Panc1 (cell line): ENCODE data around the gene SLC41A3. TPM values are rescaled to one million over a fixed set of nuclear protein-coding genes. Genes with fewer than 3 reads are reported as not detected.

ENCODE experiments used
- ATAC-seq: fragments of 200-7000 bp; cut with Tn5 transposase; 2 replicates; pipeline ENCODE4 v1.9.1; 2020; ENCODE audit warnings: mild to moderate bottlenecking, moderate library complexity
- BruUV-seq: library from RNA; stranded (reverse); fragments of 400-500 nt; replicated peaks from 2 replicates; lab custom pipeline; 2021; lab: Mats Ljungman, UMichigan
- CTCF ChIA-PET: fragments of 300-600 bp; sonication (Branson Sonifier 250); formaldehyde crosslinking; loops from one replicate; lab custom pipeline; 2022; ENCODE audit warnings: antibody characterized with exemption; lab: Charles Lee
- POLR2A ChIA-PET: fragments of 300-600 bp; sonication (Branson Sonifier 250); formaldehyde crosslinking; loops from one replicate; lab custom pipeline; 2022; ENCODE audit warnings: antibody characterized with exemption; lab: Charles Lee
- DNase-seq: peaks from one replicate; pipeline ENCODE4 v3.0.0-alpha.2; 2010; ENCODE audit warnings: low read depth, low spot score
- H3K27ac ChIP-seq: 2 replicates; pipeline ENCODE4 v1.5.1; 2011; ENCODE audit warnings: mild to moderate bottlenecking, low read length, inconsistent platforms
- H3K27me3 ChIP-seq: fragments of 200-500 bp; sonication (Bioruptor generic); 2 replicates; pipeline ENCODE4 v1.6.0; 2014; ENCODE audit warnings: low read length, inconsistent platforms; ENCODE audit not compliant: control insufficient read depth, insufficient read depth
- H3K36me3 ChIP-seq: fragments of 200-500 bp; sonication (Bioruptor generic); 2 replicates; pipeline ENCODE4 v1.5.1; 2014; ENCODE audit warnings: inconsistent platforms, mild to moderate bottlenecking, low read length, moderate library complexity; ENCODE audit not compliant: control insufficient read depth, insufficient read depth
- H3K4me1 ChIP-seq: 2 replicates; pipeline ENCODE4 v1.5.1; 2011; ENCODE audit warnings: inconsistent platforms, mild to moderate bottlenecking, low read length, moderate library complexity; ENCODE audit not compliant: control insufficient read depth, insufficient read depth
- H3K4me3 ChIP-seq, 2 experiments: 2 replicates each; pipeline ENCODE4 v1.5.1; 2011 to 2012; ENCODE audit warnings: low read depth in 2 of 2, low read length in 2 of 2, mild to moderate bottlenecking in 2 of 2, inconsistent platforms in 1 of 2, moderate library complexity in 1 of 2
- H3K9me3 ChIP-seq: fragments of 200-500 bp; sonication (Bioruptor generic); 2 replicates; pipeline ENCODE4 v1.5.1; 2014; ENCODE audit warnings: low read depth, mild to moderate bottlenecking, inconsistent platforms, low read length, moderate library complexity; ENCODE audit not compliant: control insufficient read depth, insufficient read depth
- CTCF ChIP-seq: fragments of 450-650 bp; IDR thresholded peaks from 2 replicates; pipeline ENCODE4 v1.5.1; 2017; ENCODE audit warnings: mild to moderate bottlenecking
- POLR2AphosphoS5 ChIP-seq: IDR thresholded peaks from 2 replicates; pipeline ENCODE4 v1.6.1; 2012; ENCODE audit warnings: mild to moderate bottlenecking, low read depth, low read length, moderate library complexity
- REST ChIP-seq, 2 experiments: IDR thresholded peaks; 2 replicates each; pipeline ENCODE4 v1.6.1; 2011 to 2012; ENCODE audit warnings: low read depth in 2 of 2, control low read depth in 1 of 2, low read length in 1 of 2, mild to moderate bottlenecking in 1 of 2, moderate library complexity in 1 of 2; ENCODE audit not compliant: insufficient read depth in 1 of 2
- SIN3A ChIP-seq: IDR thresholded peaks from 2 replicates; pipeline ENCODE4 v1.6.1; 2012; ENCODE audit warnings: low read depth, mild to moderate bottlenecking, low read length, moderate library complexity, borderline replicate concordance; ENCODE audit not compliant: insufficient read depth
- TCF7L2 ChIP-seq: IDR thresholded peaks from 2 replicates; pipeline ENCODE4 v1.6.1; 2011; ENCODE audit warnings: mild to moderate bottlenecking, low read depth, low read length, inconsistent platforms
- in situ Hi-C: cut with HindIII; loops from 2 replicates; pipeline ENCODE4 v1.10.0; 2016; ENCODE audit warnings: low sequenced_read_pairs, low pct_unique_long_range_greater_than_20kb
- intact Hi-C: fragments of 100-400 bp; cut with micrococcal nuclease; formaldehyde crosslinking; loops from one replicate; pipeline ENCODE4 v1.10.0; 2022; ENCODE audit not compliant: unreplicated experiment
- total RNA-seq: library from RNA; stranded (reverse); gene quantifications from one replicate; pipeline ENCODE4 v1.2.1, GENCODE V29; 2021; ENCODE audit not compliant: unreplicated experiment

The SLC41A3 gene
- total RNA-seq, 1 experiment from 2014 or later, result 39.0 TPM

DNA sequence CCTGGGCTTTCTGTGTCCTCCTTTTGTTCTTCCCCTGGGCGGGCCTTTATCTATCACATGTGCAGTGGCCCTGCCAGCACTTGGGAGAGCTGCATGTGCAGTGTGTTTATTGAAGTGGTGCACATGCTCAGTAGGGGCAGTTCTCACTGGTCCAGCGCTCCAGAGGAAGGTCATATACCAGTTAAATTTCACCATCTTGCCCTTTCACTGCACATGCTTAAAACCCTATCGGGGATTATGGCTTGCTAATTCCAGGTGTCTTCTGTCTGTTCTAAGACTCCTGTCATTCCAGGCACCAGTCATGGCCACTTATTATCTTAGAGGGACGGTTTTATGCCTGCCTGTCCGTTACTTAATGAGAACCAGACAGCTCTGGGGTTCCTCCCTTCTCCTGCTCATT lies 62.7 kb downstream of the SLC41A3 start:
- no peak for ATAC-seq
- TF ChIP-seq REST (IDR thresholded peaks at IDR 0.05; ENCODE audit: insufficient read depth in 1 of 2, low read depth in 2 of 2, low read length in 1 of 2) (no peak), CTCF (no peak), SIN3A (no peak), POLR2AphosphoS5 (no peak), TCF7L2 (no peak)
- no TSS peak for BruUV-seq

DNA sequence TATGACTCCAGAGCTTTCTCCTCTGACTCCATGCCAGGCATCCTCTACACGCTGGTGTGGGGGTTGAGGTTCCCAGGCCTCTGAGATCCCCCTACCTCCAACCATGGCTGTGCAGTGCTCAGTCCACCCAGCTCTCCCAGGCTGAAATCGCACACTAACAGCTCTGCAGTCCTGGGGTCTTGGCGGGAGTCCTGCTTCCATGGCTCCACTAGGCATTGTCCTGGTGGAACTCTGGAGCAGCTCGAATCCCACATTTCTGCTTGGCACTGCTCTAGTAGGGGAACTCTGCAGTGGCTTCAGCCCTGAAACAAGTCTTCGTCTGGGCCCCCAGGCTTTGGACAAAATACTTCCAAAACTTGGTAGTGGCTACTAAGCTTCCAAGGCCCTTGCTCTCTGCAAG lies 64.2 kb downstream of the SLC41A3 start:
- ChIA-PET CTCF (no interaction called here), POLR2A (interaction anchor here (0.5 to 0.6 kb wide), 2 partner anchors 60 to 163 kb away, joined by 3 to 4 read pairs; no protein-coding TSS in a partner anchor)
- Histone ChIP-seq H3K9me3 (no peaks in the 10 kb centered on the region), H3K36me3 (no peaks in the 10 kb centered on the region), H3K27ac (no peak overlapping the region), H3K4me3 (no peak overlapping the region), H3K4me1 (no peaks in the 10 kb centered on the region), H3K27me3 (no peaks in the 10 kb centered on the region)
- BruUV-seq, result no TSS peak
- ATAC-seq, result no peak
- DNase-seq, result no peak
- TF ChIP-seq POLR2AphosphoS5, result no peak
- no peak for TF ChIP-seq REST (IDR thresholded peaks at IDR 0.05; ENCODE audit: insufficient read depth in 1 of 2, low read depth in 2 of 2, low read length in 1 of 2)
- no peak for TF ChIP-seq CTCF
- TF ChIP-seq TCF7L2, result no peak
- no peak for TF ChIP-seq SIN3A
- in situ Hi-C loops, result no loop called here
- intact Hi-C loops, result no loop called here

More for the DNA sequence above, 62.7 kb downstream of the SLC41A3 start:
- H3K4me1 ChIP-seq, result no peaks in the 10 kb centered on the region
- no peak overlapping the region for H3K27ac ChIP-seq
- H3K27me3 ChIP-seq, result no peaks in the 10 kb centered on the region
- H3K9me3 ChIP-seq, result no peaks in the 10 kb centered on the region
- intact Hi-C loops (no loop called here), in situ Hi-C loops (no loop called here)
- no peaks in the 10 kb centered on the region for H3K36me3 ChIP-seq
- POLR2A ChIA-PET, result no interaction called here
- CTCF ChIA-PET, result no interaction called here
- DNase-seq, result no peak
- no peak overlapping the region for H3K4me3 ChIP-seq
